Cerebellar nuclear complex (tissue), 1 donor: Measurements from ENCODE around the gene CEMIP.

Experiments
- DNase-seq, 2 experiments: peaks; one replicate each; lab custom pipeline; 2025; lab: John Stamatoyannopoulos, UW

The CEMIP gene

DNA sequence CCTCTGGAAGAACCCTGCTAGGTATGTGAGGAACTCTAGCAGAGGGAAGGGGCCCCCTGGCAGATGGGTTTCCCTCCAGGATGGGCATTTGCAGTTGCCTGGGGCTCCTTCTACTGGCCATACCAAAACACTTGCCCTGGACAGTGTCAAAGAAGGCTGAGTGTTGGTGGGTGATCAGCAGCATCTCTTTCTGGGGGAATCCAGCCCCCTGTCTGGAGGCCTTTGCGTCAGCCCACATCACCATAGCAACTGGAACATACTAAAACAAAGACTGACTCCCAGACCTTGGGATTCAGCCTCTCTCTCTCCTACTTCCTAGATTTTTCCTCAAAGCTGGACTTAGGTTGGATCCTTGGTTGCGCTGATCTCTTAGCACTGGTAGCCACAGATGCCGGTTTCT is 8.1 kb downstream of the CEMIP start:
- no peak for DNase-seq

DNA sequence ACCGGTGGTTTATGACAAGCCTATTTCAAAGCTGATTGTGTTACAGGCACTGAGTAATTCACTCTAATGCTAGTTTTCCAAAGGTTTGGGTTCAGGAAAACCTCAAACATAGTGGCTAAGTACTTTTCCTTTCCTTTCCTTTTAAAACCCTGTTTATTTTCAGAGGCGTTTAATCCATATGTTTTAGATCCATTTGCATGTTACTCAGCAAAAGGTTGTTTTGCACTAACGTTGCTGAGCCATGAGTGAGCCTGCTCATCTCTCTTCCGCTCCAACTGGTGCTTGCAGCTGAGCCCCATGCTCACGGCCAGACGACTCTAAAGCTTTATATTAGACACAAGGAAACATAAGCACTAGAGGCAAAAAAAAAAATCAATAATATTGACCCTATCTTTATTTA is 9.4 kb downstream of the CEMIP start:
- no peak for DNase-seq

DNA sequence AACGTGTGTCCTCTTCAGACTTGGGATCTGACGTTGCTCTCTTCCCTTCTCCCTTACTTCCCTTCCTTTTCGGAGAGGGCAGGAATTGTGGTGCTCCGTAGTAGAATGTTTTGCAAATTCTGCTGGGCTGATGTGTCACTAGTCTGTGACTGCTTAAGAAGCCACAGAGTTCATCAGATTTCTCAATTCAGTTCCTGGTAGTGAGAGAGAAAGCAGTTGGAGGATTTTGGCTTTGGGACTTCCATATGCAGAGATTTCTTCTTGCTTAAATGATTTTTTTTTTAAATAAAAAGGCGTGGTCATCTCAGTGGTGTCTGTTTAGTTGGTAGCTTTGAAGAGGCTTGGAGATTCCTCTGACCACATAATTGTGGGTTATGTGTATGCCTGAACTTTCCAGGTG is 10.1 kb downstream of the CEMIP start:
- DNase-seq = no peak

DNA sequence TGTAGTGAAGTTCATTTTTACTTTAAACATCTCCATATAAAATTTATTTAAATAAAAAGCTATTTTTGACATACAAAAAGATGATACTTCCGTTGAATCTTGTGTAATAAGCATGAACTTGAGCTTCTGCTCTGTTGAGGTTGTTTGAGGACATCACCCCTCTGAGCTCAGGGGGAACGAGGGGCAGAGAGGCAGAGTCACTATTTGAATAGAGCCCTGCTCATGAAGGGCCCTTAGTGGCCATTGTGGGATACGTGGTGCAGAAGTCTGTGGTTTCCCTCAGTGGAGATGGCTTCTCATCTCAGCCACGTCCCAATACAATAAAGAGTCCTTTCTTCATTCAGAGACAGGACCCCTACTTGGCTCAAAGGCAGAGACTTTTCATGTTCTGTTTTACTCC is 10.6 kb downstream of the CEMIP start:
- no peak for DNase-seq

DNA sequence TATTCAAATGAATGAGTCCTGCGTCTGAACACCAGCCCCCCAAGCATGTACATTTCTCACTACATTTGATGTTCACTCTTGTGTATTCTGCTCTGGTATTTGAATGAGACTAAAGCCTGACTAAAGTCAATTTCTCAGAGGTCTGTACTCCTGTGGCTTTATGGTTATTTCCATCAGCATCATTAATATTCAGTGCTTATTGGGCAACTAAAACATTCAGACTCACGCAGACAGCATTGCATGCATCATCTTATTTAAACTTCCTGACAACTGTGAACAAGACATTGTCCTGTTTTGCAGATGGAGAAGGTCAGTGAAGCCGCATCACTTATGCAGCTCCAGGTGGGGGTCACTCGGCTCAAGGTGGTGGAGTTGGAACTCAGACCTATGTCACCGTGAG is 11.1 kb downstream of the CEMIP start:
- DNase-seq = no peak

DNA sequence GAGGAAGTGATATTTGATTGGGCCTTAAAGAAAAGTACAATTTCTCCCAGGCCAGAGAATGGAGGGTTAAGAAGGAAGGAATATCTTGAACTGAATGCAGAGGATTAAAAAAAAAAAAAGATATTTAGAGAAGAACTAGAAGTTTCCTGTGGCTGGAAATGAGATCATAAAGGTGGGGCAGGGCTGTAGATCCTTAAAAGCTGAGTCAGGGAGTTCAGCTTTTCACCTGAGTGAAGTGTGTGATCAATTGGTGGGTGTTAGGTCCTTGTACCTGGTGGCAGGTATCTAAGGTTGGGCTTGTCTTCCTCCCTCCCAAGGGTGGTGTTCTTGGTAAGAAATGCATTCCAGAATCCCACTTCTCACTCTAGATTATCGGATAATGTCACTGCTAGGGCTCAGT is 11.8 kb downstream of the CEMIP start:
- no peak for DNase-seq

DNA sequence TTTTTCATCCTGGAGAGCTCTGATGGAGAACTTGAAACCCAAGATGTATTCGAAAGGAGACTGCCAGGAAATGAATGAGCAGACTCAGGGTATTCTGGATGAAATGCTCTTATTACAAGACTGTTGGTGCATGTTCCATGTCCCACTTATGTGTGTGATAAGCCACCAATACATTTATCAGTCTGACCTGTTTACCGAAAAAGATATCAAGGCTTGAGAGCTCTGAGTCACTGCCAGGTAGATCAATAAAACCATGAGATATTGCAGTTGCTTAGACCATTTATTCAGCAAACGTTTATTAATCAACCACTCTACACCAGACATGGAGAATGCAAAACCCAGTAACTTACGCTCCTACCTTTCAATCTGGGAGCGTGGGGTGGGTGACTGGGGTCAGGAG is 17.2 kb downstream of the CEMIP start:
- DNase-seq = no peak

DNA sequence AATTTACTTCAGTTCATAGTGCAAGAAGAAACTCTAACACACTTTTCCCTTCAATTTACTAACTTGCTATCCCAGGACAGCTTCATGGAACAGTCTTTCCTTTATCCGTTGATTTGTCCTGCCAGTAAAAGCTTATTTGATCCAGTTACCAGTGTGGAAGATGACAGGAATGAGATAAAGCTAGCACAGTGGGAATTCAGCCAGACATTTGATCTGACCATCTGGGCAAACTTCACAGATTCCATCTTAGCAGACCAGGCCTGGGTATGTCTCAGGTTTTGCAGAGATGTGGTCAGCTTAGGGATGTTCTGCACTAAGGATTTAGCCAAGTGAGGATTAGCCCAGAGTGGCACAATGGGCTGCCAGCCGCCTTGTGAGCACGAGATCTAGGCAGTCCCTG is 19.7 kb downstream of the CEMIP start:
- DNase-seq = peak in 1 of 2 experiments; percentile 31

DNA sequence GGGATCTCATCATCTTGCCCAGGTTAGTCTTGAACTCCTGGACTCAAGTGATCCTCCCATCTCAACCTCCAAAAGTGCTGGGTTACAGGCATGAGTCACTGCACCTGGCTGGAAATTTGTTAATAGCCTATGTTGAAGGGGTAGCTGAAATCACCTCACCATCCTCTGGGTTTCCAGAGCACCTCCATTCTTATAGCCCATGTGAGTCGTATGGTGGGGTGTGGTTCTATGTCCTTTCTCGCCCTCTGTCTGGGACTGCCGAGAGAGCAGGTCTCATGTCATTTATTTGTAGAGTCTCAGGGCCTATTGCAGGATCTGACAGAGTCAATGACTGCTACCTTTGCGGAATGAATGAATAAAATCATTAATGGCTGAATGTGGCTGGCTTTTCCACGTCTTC is 20.9 kb downstream of the CEMIP start:
- DNase-seq = no peak

DNA sequence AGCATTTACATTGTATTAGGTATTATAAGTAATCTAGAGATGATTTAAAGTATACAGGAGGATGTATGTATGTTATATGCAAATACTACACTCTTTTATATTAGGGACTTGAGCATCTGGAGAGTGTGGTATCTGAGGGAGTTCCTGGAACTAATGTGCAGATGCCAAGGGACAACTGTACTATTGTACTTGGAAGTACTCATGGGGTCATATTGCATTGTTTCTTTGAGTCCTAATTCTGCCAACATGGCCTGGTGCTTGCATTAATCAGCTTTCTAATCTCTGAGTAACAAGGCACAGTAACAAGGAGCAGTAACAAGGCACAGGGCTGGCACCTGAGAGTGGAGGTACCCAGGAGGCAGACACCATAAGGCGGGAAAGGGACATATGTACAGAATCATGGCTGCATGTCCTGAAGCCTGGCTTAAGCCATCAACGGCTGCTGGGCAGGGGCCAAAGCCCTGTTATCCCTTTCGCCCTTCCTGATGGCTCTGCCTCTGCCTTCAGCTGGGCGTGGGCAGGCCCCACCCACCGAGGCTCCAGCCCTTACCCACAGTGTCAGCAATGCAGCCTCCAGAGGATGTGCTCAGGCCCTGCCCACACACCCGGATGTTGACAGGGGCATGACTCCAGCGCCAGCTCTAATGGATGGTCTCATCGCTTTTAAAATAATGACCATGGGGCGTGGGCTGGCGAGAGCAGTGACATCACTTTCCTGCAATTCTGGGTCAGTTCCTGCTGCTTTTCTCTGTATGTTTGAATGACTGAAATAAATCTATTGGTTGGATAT is 22.9 kb downstream of the CEMIP start:
- no peak for DNase-seq

DNA sequence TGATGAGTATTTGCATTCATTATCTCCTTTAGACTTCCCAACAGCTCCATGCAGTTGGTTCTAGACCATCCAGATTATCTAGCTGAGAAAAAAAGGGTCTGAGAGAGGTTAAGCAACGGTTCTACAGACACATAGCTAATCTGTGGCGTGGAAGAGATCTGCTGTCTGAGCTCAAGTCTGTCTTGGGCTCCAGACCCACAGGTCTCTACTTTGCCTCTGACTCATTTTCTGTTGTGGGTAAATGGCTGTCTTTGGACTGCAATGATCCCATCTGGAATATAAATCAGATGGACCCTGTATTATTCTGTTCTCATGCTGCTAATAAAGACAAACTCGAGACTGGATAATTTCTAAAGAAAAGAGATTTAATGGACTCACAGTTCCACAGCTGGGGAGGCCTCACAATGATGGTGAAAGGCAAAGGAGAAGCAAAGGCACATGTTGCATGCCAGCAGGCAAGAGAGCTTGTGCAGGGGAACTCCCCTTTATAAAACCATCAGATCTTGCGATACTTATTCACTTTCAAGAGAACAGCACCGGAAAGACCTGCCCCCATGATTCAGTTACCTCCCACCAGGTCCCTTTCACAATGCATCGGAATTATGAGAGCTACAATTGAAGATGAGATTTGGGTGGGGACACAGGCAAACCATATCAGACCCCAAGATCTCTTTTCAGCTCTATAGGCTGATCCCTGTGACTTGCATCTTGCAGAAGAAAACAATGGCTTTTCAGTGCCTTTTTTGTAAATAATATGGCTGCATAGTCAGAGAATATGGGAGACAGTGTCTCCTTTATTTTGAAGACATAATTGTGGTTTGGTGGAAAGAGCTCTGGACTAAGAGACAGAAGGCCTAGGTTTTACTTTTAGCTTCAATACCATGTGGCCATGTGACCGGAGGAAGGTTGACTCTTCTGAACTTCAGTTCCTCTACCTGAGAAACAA is 24.7 kb downstream of the CEMIP start:
- DNase-seq = no peak

DNA sequence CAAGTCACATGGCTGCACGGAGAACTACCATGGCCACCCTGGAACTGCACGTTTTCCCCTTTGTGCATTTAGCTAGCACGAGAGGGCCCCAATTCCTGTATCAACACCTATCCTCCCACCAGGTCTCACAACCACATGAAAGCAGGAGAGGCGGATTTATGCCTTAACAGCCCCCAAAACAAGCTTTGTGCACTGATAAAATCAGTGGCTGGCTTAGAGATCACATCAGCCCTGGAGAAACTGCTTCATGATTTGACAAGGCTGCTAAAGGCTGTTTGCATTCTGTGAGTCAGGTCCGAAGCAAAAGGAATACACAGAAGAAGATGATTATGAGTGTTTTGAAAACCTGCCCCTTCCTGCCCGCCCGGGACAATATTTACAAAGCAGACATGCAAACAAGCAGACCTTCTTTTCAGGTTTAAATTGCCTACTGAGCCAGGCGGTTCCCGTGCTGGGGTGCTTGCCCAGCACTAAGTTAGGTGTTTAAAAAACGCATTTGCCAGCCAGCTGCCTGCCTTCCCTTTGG is 25.9 kb downstream of the CEMIP start:
- DNase-seq = no peak

DNA sequence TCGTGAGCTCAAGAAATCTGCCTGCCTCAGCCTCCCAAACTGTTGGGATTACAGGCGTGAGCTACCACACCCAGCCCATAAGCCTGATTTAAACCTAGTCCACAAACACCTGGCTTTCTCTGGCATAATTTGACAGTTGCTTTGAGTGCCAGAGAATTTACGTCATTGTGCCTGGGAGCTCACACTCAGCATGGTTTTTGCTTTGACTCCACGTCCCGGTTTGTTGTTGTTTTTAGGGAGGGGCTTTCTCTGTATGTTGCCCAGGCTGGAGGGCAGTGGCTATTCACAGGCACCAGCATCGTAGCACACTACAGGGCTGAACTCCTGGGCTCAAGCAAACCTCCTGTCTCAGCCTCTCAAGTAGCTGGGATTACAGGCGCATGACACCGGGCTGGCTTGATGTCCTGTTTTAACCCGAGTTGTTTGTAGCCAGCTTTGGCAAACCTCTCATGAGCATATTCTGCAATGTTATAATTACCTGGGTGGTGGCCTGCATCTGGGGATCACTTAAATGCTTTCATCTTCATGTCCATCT is 32.7 kb downstream of the CEMIP start:
- DNase-seq = no peak

DNA sequence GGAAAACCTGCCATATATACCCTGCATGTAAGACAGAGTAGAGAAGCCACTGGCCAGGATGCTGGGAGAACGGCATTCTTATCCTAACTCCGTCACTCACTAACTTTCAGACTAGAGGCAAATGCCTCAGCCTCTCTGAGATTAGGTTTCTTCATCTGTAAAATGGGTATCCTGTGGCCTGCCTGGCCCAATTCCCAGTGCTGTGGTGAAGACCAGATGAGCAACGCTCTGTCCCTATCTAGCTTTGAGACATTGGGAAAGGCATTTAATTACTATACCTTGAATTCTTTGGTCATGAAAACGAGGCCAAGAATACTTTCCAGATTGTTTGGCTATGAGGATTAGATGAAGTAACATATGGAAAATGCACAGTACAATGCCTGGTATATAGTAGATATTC is 35.9 kb downstream of the CEMIP start:
- no peak for DNase-seq

DNA sequence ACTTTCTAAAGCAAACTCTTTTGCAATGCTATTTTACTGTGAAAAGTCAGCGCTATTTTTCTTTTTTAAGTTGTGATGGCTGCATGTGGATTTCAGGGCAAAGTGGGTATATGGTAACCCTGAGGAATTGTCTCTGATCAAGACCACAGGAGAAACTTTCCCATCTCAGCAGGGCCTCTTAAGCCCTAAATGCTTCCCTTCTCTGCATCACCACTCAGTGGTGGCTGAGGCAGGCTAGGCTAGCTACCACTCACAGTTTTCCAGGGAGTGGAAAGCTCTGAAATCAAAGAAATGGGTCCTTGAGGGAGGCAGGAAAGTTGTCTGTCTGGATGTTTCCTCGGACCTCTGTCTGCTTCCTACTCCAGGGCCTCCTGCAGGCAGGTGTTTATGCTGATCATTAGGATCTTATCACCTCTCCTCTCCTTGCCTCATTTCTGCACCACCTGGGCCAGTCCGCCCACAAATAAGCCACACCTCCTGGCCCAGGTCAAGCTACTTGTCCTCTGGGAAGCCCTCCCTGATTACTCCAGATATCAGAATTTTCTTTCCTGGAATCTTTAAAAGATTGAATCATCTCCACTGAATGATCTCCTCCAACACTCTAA is 37.0 kb downstream of the CEMIP start:
- DNase-seq = no peak

DNA sequence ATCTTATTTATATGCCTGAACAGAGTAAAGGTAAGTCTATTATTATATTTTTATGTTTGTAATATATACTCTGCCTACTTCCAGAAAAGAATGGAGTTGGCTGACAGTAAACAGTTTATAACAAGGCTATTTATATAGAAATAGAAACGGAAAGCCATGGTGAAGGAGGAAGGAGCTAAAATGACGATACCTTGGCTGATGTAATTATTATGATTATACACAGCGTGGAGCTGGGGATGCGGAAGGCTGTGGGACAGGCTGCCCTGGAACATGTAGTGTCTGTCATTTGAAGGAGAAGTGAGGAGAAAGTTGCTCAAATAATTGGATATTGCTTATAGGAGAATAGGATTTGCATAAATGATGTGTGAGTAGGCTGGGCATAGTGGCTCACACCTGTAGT is 37.8 kb downstream of the CEMIP start:
- no peak for DNase-seq

DNA sequence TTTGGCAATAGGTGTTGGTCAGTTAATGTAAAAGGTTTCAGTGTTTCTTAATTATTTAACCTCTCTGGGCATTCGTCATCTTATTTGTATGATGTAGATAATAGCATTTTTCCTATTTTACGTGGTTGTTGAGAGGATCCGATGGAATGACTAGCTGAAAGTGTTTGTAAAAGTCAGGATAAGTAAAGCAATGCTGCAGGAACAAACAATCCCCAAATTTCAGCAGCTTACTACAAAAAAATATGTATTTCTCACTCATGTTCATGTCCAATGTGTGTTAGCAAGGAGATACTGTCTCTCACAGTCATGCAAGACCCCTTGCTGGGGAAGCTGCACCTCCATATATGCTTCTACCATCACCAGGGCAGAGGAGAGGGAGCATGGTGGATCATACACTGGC is 38.7 kb downstream of the CEMIP start:
- DNase-seq = no peak

DNA sequence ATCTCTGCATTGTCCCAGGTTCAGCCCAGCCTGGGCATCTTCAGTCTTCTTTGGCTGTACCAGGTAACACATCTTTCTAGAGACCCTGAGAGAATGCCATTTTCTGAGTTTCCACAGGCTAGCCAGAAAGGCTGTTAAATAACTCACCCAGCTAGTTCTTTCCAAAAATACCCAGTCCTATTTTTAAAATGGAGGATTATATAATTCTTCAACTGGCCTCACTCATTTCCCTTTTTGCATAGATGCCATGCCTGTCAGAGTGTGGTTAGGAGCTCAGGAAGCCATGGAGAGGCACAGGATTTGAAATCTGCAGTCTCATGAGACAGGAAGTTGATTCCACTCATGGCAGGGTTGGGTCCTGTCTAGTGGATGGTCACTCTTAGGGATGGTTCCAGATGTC is 39.8 kb downstream of the CEMIP start:
- DNase-seq = peak in 1 of 2 experiments; percentile 34

DNA sequence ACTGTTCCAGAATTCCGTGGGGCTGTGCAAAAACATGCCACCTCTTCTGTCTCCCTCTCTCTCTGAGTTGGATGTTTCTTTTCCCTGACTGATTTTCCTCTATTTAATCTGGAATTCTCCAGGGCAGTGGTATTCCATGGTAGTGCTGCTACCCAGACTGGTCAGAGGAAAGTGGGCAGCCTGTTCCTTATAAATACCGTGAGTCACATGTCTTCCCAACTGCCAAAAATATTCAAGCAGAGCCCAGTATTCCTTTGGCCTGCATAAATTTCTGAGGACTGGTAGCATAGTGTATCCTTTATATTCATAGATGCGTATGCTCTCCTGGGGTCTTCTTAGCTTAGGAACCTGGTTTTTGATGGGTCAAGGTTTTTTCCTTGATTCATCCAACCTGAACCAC is 40.9 kb downstream of the CEMIP start:
- DNase-seq = no peak

DNA sequence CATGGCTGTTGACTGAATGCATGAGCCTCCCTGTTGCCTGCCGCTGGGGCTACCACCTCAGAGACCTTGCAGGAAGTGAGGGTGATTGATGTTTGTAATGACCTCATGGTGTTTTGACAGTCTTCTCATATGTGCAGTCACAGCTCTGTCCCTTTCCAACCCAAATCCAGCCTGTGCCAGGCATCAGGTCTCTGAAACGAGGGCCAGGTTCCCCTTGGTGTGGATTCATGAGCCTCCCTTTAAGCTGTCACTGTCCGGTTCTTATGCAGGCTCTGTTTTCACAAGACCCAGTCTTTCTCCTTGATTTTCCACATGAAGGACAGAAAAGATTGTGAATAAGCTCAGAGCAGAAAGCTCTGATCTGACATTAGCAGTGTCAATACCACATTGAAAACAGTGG is 43.1 kb downstream of the CEMIP start:
- peak in 1 of 2 experiments; percentile 71 for DNase-seq

DNA sequence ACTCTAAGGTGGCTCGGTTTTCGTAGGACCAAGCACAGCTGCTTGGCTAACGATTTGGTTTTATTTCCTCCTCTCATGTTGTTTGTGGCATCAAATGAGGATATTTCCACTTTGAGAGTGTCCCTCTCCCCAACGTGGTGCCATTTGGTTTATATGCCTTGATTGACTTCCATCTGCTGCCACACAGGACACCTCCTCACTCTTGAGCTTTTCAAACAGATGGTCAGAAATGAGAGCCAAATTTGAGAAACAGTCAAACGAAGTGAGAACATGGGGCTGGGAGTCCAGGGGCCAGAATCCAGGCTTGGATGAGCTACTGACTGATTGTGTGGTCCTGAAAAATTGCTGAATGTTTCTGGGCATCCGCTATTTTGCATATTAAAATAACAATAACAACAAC is 43.5 kb downstream of the CEMIP start:
- DNase-seq = peak; percentile 78 to 95

DNA sequence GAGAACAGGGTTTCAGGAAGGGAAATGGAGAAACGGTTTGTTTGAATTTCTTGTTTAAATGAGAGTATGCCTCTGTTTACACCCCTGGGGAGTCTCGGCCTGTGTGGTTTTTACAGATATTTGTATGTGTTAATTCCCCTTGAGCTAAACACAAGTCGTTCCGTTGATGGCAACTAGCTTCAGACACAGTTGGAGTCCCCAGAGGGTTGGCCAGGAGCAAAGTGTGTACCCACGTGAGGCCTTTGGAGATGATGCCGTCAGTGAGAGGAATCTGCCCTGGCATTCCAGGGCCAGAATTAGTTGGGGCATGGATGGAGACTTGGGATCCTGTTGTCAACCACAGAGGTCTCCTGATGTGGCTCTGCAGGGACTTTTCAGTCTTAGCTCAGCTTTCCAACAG is 44.0 kb downstream of the CEMIP start:
- no peak for DNase-seq
